ENCODE measurements around the gene AFAP1. TPM values are rescaled to one million over a fixed set of nuclear protein-coding genes. Genes with fewer than 3 reads are reported as not detected.

Gene AFAP1
- total RNA-seq, 1 experiment from 2014 or later = 13.9 TPM

- Histone ChIP-seq H3K36me3 (peaks cover 3% of the 10 kb centered on the region; the same call in 1 of the 2 replicates), H3K4me3 (no peak overlapping the region), H3K27me3 (no peaks in the 10 kb centered on the region), H3K4me1 (no peaks in the 10 kb centered on the region), H3K27ac (no peak overlapping the region), H3K9me3 (replicated peaks) (no peaks in the 10 kb centered on the region)
- DNase-seq = no peak
These were observed 165.1 kb downstream of the AFAP1 start for GRCh38 chr4:7774301-7775294.

DNA sequence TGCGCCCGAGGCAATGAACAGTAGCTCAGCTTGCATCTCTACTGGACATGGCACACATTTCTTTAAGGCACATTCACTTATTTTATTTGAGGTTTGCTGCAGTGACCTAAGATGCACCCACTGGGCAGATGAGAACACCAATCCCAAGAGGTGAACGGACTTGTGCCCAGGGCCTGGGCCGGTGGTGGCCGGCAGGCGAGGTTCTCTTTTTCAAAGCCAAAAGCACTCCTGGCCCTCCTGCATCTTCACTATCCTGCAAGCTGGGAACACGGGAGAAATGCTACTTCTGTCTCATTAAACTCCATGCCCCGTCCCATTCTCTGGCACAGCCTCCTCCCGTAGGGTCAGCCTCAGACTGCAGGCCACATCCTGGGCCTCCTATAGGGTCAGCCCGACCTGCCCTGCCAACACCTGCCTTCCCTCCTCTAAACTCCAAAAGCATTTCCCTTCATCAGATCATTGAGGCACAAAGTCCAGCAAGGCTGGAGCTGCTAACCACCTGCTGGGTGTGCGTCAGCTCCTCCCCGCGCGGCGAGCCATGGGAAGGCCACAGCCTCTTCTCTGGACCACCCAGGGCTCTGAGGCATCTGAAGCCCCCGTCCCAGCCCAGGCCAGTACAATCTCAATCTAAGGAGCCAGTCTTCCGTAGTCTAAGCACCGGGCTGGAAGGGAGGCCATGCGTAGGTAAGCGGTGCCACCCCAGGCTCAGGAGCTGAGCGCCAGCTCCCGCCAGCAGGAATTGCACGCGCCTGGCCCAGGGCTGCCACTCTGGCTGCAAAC, 166.1 kb downstream of the AFAP1 start:
- Histone ChIP-seq H3K27ac (no peak overlapping the region), H3K9me3 (replicated peaks) (no peaks in the 10 kb centered on the region), H3K4me3 (no peak overlapping the region), H3K36me3 (no peaks in the 10 kb centered on the region), H3K27me3 (no peaks in the 10 kb centered on the region), H3K4me1 (no peaks in the 10 kb centered on the region)
- DNase-seq = no peak

DNA sequence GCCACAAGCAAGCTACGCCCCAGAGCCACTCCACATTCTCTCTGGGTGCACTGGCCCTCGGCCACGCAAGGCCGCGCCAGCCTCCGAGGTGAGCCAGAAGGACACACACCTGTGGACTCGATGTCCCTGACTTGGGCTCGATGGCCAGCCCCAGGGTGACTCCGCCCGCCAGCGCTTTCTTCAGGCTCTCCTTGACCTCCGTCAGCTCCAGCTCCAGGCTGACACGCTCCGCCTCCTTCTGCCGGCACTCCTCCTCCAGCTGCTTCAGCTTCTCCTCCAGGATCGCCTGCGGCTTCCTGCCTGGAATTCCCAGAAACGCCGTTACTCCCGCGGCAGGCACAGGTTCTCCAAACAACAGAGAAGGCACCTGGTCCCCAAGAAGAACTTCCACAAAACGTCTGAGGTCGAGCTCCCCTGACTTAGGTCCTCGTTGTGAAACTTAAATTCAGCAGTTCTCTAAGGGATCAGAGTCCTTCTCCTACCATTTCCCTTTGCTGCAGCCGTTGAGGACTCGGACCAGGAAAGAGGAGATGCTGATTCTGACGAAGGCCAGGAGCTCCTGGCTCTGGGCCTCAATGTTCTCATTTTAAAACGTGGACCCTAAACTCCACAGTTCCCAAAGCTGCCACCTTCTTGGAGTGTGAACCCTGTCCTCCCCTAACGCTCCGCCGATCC, 166.8 kb downstream of the AFAP1 start:
- Histone ChIP-seq H3K4me3 (no peak overlapping the region), H3K9me3 (replicated peaks) (no peaks in the 10 kb centered on the region), H3K36me3 (0 out of 2 replicates have a peak, but pooled peaks cover 4% of the 10 kb centered on the region), H3K4me1 (no peaks in the 10 kb centered on the region), H3K27me3 (no peaks in the 10 kb centered on the region), H3K27ac (no peak overlapping the region)
- DNase-seq = no peak

GRCh38 chr4:7771541-7772507, 167.8 kb downstream of the AFAP1 start:
- Histone ChIP-seq H3K27ac (no peak overlapping the region), H3K36me3 (0 out of 2 replicates have a peak, but pooled peaks cover 4% of the 10 kb centered on the region)

GRCh38 chr4:7771056-7771455, 168.6 kb downstream of the AFAP1 start:
- Histone ChIP-seq H3K4me1 (no peaks in the 10 kb centered on the region), H3K4me3 (no peak overlapping the region), H3K27me3 (no peaks in the 10 kb centered on the region), H3K27ac (no peak overlapping the region), H3K9me3 (replicated peaks) (no peaks in the 10 kb centered on the region), H3K36me3 (0 out of 2 replicates have a peak, but pooled peaks cover 4% of the 10 kb centered on the region)
- no peak for DNase-seq

More at GRCh38 chr4:7771541-7772507, 167.8 kb downstream of the AFAP1 start:
- Histone ChIP-seq H3K9me3 (replicated peaks) (no peaks in the 10 kb centered on the region), H3K4me1 (no peaks in the 10 kb centered on the region), H3K4me3 (no peak overlapping the region), H3K27me3 (no peaks in the 10 kb centered on the region)
- DNase-seq = no peak

- peak in 1 of 2 experiments; percentile 41 for DNase-seq
- no peak overlapping the region for H3K27ac ChIP-seq
- H3K4me1 ChIP-seq = no peaks in the 10 kb centered on the region
- no peaks in the 10 kb centered on the region for H3K9me3 ChIP-seq (replicated peaks)
- H3K36me3 ChIP-seq = 0 out of 2 replicates have a peak, but pooled peaks cover 4% of the 10 kb centered on the region
- no peaks in the 10 kb centered on the region for H3K27me3 ChIP-seq
- no peak overlapping the region for H3K4me3 ChIP-seq
These were observed 169.2 kb downstream of the AFAP1 start for GRCh38 chr4:7770224-7771050.

DNA sequence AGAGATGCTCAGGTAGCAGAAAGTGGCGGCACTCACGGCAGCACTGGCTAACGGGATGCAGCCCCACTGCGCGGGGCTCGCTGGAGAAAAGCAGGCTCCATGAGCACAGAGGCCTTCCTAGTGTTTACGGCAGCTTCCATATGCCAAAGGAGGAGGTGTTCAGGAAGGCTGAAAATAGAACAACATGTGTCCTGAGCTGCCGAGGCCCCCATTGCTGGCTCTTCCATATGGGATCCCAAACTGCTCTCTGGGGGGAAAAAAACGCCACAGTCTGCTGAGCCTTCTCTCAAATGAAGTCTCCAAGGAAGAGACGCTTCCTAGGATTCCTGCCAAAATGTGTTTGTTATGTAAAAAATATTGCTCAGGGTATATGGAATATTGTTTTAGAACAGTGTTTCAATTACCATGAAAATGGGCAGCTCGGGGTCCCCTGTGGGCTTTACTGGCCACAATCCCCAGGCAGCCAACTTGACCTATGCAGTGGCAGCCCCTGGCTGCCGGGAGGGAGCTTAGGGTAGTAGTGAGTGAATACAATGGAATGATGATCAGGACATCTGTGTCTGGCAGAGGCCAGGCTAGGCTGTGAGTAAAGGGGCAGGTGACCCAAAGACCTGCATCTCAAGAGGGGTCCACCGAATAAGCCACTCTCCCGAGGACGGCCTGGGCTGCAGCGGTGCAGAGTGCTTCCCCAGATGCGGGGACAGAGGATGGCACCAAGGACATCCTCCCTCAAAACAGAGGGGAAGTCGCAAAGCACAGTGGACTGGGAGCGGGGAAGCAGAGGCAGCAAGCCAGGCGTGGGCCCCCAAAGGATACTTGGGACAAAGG, 170.1 kb downstream of the AFAP1 start:
- Histone ChIP-seq H3K9me3 (replicated peaks) (no peaks in the 10 kb centered on the region), H3K4me3 (no peak overlapping the region), H3K4me1 (no peaks in the 10 kb centered on the region), H3K27me3 (no peaks in the 10 kb centered on the region), H3K36me3 (0 out of 2 replicates have a peak, but pooled peaks cover 4% of the 10 kb centered on the region), H3K27ac (no peak overlapping the region)
- no peak for DNase-seq

GRCh38 chr4:7768736-7769135, 170.9 kb downstream of the AFAP1 start:
- no peaks in the 10 kb centered on the region for H3K4me1 ChIP-seq
- H3K9me3 ChIP-seq (replicated peaks) = no peaks in the 10 kb centered on the region
- H3K36me3 ChIP-seq = 0 out of 2 replicates have a peak, but pooled peaks cover 4% of the 10 kb centered on the region
- no peak overlapping the region for H3K27ac ChIP-seq
- DNase-seq = no peak
- H3K4me3 ChIP-seq = no peak overlapping the region
- H3K27me3 ChIP-seq = no peaks in the 10 kb centered on the region

DNA sequence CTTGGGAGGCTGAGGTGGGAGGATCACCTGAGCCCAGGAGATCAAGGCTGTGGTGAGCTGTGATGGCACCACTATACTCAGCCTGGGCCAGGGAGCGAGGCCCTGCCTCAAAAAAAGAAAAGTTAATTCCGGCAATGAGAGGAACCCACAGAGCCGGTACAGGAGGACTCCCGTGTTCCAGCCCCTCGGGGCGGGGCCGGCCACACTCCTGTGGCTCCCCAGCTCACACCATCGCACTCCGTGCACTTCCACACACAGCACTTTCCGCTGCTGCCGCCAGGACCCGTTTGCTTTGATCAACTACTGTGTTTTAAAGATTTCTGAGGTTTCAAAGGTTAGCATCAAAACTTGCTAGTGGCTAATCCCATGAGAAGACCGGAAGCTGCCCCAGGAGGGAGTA, 171.7 kb downstream of the AFAP1 start:
- Histone ChIP-seq H3K4me3 (no peak overlapping the region), H3K27me3 (no peaks in the 10 kb centered on the region), H3K9me3 (replicated peaks) (no peaks in the 10 kb centered on the region), H3K36me3 (0 out of 2 replicates have a peak, but pooled peaks cover 4% of the 10 kb centered on the region), H3K4me1 (no peaks in the 10 kb centered on the region), H3K27ac (no peak overlapping the region)
- DNase-seq = no peak

DNA sequence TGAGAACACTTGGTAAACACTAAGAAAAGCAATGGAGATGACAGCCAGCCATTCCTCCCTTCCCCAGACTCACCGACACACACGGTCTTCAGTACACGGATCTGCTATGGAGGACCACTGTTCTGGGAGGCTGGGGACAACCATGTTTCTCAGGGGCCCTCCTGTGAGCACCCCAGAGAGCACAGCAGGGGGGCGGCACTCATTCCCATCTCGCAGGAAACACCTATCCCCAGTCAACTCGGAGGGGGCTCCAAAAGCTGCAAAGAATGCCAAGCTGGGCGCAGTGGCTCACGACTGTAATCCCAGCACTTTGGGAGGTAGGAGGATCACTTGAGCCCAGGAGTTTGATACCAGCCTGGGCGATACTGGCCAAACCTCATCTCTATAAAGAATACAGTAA, 172.1 kb downstream of the AFAP1 start:
- DNase-seq = no peak
- H3K4me3 ChIP-seq = no peak overlapping the region
- H3K9me3 ChIP-seq (replicated peaks) = no peaks in the 10 kb centered on the region
- no peaks in the 10 kb centered on the region for H3K27me3 ChIP-seq
- 0 out of 2 replicates have a peak, but pooled peaks cover 4% of the 10 kb centered on the region for H3K36me3 ChIP-seq
- no peak overlapping the region for H3K27ac ChIP-seq
- H3K4me1 ChIP-seq = no peaks in the 10 kb centered on the region

DNA sequence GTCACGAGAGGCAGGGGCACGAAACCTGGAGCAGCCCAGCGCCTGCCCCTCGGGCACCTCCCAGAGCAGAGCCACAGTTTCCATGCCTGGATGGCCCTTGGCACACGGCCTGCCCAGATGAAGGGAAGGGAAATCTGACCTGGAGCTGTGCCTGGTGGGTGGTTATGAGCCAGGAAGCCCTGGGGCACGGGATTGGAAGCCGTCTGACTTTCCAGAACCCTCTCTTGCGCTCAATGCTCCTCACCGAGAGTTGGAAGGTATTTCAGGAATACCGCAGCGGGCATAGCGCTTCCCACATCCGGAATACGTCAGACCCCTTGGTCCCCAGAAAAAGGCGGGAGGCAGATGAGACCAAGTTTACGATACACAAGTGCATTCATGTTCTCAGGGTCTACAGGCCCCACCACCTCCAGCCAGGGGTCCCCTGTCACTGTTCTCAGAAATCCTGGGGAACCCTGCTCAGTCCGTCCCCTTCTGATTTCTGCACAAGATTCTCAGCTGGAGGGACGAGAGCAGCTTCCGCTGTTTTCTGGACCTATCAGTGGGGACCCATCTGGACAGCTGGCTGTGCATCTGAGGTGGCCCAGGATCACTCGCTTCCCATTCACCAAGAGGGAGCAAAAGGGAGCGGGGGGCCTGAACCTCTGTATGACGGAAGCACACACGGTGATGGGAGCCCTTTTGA, 172.9 kb downstream of the AFAP1 start:
- no peaks in the 10 kb centered on the region for H3K27me3 ChIP-seq
- no peak overlapping the region for H3K4me3 ChIP-seq
- H3K36me3 ChIP-seq = 0 out of 2 replicates have a peak, but pooled peaks cover 4% of the 10 kb centered on the region
- no peak overlapping the region for H3K27ac ChIP-seq
- H3K4me1 ChIP-seq = no peaks in the 10 kb centered on the region
- H3K9me3 ChIP-seq (replicated peaks) = no peaks in the 10 kb centered on the region
- DNase-seq = no peak

DNA sequence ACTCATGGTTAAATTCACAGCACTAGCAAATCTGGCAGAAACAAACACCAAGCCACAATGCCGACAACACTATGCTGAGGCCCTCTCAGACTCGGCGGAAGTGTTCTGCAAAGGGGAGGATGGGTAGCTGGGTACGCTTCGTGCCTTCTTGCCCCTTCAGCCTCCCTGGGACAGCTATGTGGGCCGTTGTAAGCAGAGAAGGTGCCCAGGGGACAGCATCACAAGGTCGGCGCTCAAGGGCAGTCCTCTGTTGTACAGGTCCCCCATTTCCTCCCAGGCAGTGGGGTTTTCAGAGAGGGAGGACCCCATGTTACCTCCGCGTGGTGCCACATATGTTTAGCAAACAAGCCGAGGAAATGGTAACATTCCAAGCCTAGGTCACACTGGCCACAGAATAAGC, 173.6 kb downstream of the AFAP1 start:
- Histone ChIP-seq H3K9me3 (replicated peaks) (no peaks in the 10 kb centered on the region), H3K4me1 (no peaks in the 10 kb centered on the region), H3K4me3 (no peak overlapping the region), H3K36me3 (peaks cover 4% of the 10 kb centered on the region; the same call in 1 of the 2 replicates), H3K27me3 (no peaks in the 10 kb centered on the region), H3K27ac (no peak overlapping the region)
- no peak for DNase-seq

All from SJCRH30 (cell line).